ENCODE measurements around the gene NENF. TPM values are rescaled to one million over a fixed set of nuclear protein-coding genes. Genes with fewer than 3 reads are reported as not detected.

The NENF gene
- polyA plus RNA-seq, 1 donor from 2014 or later, result 7.9 TPM

DNA sequence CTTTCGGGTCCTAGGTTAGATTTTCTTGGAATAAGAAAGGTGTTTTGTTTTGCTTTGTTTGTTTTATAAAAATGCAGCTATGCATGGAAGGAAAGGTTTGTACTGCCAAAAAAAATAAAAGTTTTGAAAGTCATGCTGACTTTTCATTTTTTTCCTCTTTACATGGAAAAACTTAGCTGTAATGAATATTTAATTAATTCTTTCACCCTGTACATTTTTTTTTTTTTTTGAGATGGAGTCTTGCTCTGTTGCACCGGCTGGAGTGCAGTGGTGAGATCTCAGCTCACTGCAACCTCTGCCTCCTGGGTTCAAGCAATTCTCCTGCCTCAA is 48.7 kb downstream of the NENF start:
- Histone ChIP-seq H3K9ac (ENCODE audit: low read length) (no peak overlapping the region), H3F3A (ENCODE audit: insufficient read depth, low read length, poor library complexity, severe bottlenecking) (no peaks in the 10 kb centered on the region), H3K9me3 (ENCODE audit: low read length) (no peaks in the 10 kb centered on the region), H2AFZ (ENCODE audit: low read depth, low read length) (no peak overlapping the region), H3K79me2 (replicated peaks; ENCODE audit: insufficient read depth, low read length) (no peaks in the 10 kb centered on the region), H3K27ac (ENCODE audit: low read length) (no peak overlapping the region), H3K4me3 (ENCODE audit: low read length) (no peak overlapping the region), H3K36me3 (ENCODE audit: insufficient read depth, low read length) (no peaks in the 10 kb centered on the region), H3K4me2 (ENCODE audit: low read length) (no peak overlapping the region), H3K9me2 (ENCODE audit: insufficient read depth, low read length) (no peaks in the 10 kb centered on the region), H4K20me1 (ENCODE audit: insufficient read depth) (no peaks in the 10 kb centered on the region), H3K27me3 (ENCODE audit: insufficient read depth, low read depth, low read length) (no peaks in the 10 kb centered on the region)
- TF ChIP-seq TAF1 (IDR thresholded peaks at IDR 0.05; ENCODE audit: low read depth) (no peak), POLR2AphosphoS5 (IDR thresholded peaks at IDR 0.05) (no peak), RAD21 (conservative IDR thresholded peaks at IDR 0.05) (no peak), EP300 (conservative IDR thresholded peaks at IDR 0.05; ENCODE audit: poor library complexity, severe bottlenecking) (no peak), SMC3 (conservative IDR thresholded peaks at IDR 0.05; ENCODE audit: poor library complexity) (no peak), EZH2 (IDR thresholded peaks at IDR 0.05; ENCODE audit: borderline replicate concordance, insufficient read depth, low read length, poor library complexity, severe bottlenecking) (no peak), MXI1 (conservative IDR thresholded peaks at IDR 0.05; ENCODE audit: poor library complexity, severe bottlenecking) (no peak)
- TF ChIP-seq, protein P1, sequence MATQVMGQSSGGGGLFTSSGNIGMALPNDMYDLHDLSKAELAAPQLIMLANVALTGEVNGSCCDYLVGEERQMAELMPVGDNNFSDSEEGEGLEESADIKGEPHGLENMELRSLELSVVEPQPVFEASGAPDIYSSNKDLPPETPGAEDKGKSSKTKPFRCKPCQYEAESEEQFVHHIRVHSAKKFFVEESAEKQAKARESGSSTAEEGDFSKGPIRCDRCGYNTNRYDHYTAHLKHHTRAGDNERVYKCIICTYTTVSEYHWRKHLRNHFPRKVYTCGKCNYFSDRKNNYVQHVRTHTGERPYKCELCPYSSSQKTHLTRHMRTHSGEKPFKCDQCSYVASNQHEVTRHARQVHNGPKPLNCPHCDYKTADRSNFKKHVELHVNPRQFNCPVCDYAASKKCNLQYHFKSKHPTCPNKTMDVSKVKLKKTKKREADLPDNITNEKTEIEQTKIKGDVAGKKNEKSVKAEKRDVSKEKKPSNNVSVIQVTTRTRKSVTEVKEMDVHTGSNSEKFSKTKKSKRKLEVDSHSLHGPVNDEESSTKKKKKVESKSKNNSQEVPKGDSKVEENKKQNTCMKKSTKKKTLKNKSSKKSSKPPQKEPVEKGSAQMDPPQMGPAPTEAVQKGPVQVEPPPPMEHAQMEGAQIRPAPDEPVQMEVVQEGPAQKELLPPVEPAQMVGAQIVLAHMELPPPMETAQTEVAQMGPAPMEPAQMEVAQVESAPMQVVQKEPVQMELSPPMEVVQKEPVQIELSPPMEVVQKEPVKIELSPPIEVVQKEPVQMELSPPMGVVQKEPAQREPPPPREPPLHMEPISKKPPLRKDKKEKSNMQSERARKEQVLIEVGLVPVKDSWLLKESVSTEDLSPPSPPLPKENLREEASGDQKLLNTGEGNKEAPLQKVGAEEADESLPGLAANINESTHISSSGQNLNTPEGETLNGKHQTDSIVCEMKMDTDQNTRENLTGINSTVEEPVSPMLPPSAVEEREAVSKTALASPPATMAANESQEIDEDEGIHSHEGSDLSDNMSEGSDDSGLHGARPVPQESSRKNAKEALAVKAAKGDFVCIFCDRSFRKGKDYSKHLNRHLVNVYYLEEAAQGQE (IDR thresholded peaks at IDR 0.05; ENCODE audit: borderline replicate concordance), result no peak
- TF ChIP-seq, protein P2, sequence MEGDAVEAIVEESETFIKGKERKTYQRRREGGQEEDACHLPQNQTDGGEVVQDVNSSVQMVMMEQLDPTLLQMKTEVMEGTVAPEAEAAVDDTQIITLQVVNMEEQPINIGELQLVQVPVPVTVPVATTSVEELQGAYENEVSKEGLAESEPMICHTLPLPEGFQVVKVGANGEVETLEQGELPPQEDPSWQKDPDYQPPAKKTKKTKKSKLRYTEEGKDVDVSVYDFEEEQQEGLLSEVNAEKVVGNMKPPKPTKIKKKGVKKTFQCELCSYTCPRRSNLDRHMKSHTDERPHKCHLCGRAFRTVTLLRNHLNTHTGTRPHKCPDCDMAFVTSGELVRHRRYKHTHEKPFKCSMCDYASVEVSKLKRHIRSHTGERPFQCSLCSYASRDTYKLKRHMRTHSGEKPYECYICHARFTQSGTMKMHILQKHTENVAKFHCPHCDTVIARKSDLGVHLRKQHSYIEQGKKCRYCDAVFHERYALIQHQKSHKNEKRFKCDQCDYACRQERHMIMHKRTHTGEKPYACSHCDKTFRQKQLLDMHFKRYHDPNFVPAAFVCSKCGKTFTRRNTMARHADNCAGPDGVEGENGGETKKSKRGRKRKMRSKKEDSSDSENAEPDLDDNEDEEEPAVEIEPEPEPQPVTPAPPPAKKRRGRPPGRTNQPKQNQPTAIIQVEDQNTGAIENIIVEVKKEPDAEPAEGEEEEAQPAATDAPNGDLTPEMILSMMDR (IDR thresholded peaks at IDR 0.05; ENCODE audit: poor library complexity, severe bottlenecking), result no peak

DNA sequence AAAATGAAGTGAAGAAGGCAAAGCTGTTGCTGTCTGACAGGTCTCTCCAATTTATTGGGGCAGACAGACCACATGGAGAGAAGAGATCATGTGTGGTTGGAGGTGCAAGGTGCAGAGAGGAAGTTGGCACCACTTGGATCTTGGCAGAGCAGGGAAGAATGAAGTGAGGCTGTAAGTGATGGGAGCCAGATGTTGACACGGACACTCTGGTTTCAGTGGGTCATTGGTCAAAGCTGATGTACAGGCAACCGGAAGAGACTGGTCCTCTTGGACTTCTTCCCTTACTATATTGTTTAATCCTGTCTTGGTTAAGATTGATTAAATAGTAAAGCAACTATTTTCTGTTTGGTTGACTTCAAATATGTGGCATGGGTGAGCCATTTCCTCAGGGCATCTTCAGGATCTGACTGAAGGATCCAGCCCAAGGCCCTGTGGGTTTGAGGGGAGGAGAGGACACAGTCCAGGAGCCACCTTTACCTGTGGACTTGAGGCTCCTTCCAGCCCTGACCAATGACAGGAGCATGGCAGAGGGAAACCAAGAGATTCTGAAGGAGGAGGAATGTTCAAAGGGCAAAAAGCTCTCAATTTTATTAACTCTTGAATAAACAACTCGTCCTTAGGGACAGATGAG is 49.4 kb downstream of the NENF start:
- Histone ChIP-seq H3K4me2 (ENCODE audit: low read length) (no peak overlapping the region), H3K79me2 (replicated peaks; ENCODE audit: insufficient read depth, low read length) (no peaks in the 10 kb centered on the region), H3K36me3 (ENCODE audit: insufficient read depth, low read length) (no peaks in the 10 kb centered on the region), H3K9ac (ENCODE audit: low read length) (no peak overlapping the region), H3K27me3 (ENCODE audit: insufficient read depth, low read depth, low read length) (no peaks in the 10 kb centered on the region), H3K9me3 (ENCODE audit: low read length) (no peaks in the 10 kb centered on the region), H3F3A (ENCODE audit: insufficient read depth, low read length, poor library complexity, severe bottlenecking) (no peaks in the 10 kb centered on the region), H4K20me1 (ENCODE audit: insufficient read depth) (no peaks in the 10 kb centered on the region), H3K27ac (ENCODE audit: low read length) (no peak overlapping the region), H3K9me2 (ENCODE audit: insufficient read depth, low read length) (no peaks in the 10 kb centered on the region), H3K4me3 (ENCODE audit: low read length) (no peak overlapping the region), H2AFZ (ENCODE audit: low read depth, low read length) (no peak overlapping the region)
- TF ChIP-seq, protein P1 (IDR thresholded peaks at IDR 0.05; ENCODE audit: borderline replicate concordance), result no peak
- TF ChIP-seq SMC3 (conservative IDR thresholded peaks at IDR 0.05; ENCODE audit: poor library complexity) (no peak), POLR2AphosphoS5 (IDR thresholded peaks at IDR 0.05) (no peak), EP300 (conservative IDR thresholded peaks at IDR 0.05; ENCODE audit: poor library complexity, severe bottlenecking) (no peak), MXI1 (conservative IDR thresholded peaks at IDR 0.05; ENCODE audit: poor library complexity, severe bottlenecking) (no peak), TAF1 (IDR thresholded peaks at IDR 0.05; ENCODE audit: low read depth) (no peak), EZH2 (IDR thresholded peaks at IDR 0.05; ENCODE audit: borderline replicate concordance, insufficient read depth, low read length, poor library complexity, severe bottlenecking) (no peak), RAD21 (conservative IDR thresholded peaks at IDR 0.05) (no peak)
- TF ChIP-seq, protein P2 (IDR thresholded peaks at IDR 0.05; ENCODE audit: poor library complexity, severe bottlenecking), result no peak

Data from neural cell (in vitro differentiated cells).